HepG2 (cell line): ENCODE measurements around the gene NEURL4. TPM values are rescaled to one million over a fixed set of nuclear protein-coding genes. Genes with fewer than 3 reads are reported as not detected.

Source experiments
- ISX ChIP-seq: sonication (generic); formaldehyde crosslinking; conservative IDR thresholded peaks from 2 replicates; pipeline ENCODE4 v1.5.0; 2020; ENCODE audit warnings: missing genetic modification reagents
- JUND ChIP-seq: sonication (generic); formaldehyde crosslinking; IDR thresholded peaks from 2 replicates; pipeline ENCODE4 v1.8.0; 2022; ENCODE audit warnings: mild to moderate bottlenecking, missing genetic modification reagents
- TAF1 ChIP-seq: sonication (generic); formaldehyde crosslinking; IDR thresholded peaks from 2 replicates; pipeline ENCODE4 v1.4.0; 2020; ENCODE audit warnings: missing genetic modification reagents
- TBX3 ChIP-seq: fragments of 450-650 bp; IDR thresholded peaks from 2 replicates; pipeline ENCODE4 v1.6.1; 2017; ENCODE audit warnings: antibody characterized with exemption, mild to moderate bottlenecking, inconsistent platforms, borderline replicate concordance
- YY1 ChIP-seq: IDR thresholded peaks from 2 replicates; pipeline ENCODE4 v1.6.1; 2011; ENCODE audit warnings: low read length, low read depth, moderate library complexity, mild to moderate bottlenecking; ENCODE audit not compliant: insufficient read depth, insufficient replicate concordance
- ZBTB20 ChIP-seq: sonication (generic); formaldehyde crosslinking; IDR thresholded peaks from 2 replicates; pipeline ENCODE4 v1.8.1; 2023; ENCODE audit warnings: missing genetic modification reagents, low read depth, mild to moderate bottlenecking, borderline replicate concordance
- ZNF34 ChIP-seq: sonication (generic); formaldehyde crosslinking; IDR thresholded peaks from 2 replicates; pipeline ENCODE4 v1.4.0; 2020; ENCODE audit warnings: mild to moderate bottlenecking, missing genetic modification reagents, borderline replicate concordance
- ZNF737 ChIP-seq: sonication (generic); formaldehyde crosslinking; IDR thresholded peaks from 2 replicates; pipeline ENCODE4 v1.5.0; 2020; ENCODE audit warnings: missing genetic modification reagents, mild to moderate bottlenecking, borderline replicate concordance
- ZSCAN30 ChIP-seq: sonication (generic); formaldehyde crosslinking; IDR thresholded peaks from 2 replicates; pipeline ENCODE4 v1.5.0; 2020; ENCODE audit warnings: mild to moderate bottlenecking, missing genetic modification reagents
- ZZZ3 ChIP-seq: sonication (generic); formaldehyde crosslinking; IDR thresholded peaks from 2 replicates; pipeline ENCODE4 v1.4.0; 2020; ENCODE audit warnings: missing genetic modification reagents, mild to moderate bottlenecking, borderline replicate concordance
- polyA plus RNA-seq, 8 experiments: library from polyadenylated mRNA; depleted of rRNA in 3 of 8; stranded (reverse) in 7 of 8; unstranded in 1 of 8; fragments of >200 nt; fragmentation: Illumina TruSeq in 4 of 8; extraction: Trizol in 4 of 8; gene quantifications; 2 replicates each; pipeline versions ENCODE4 v1.2.1 to v1.2.3, GENCODE V29; 2011 to 2016; ENCODE audit warnings: low read depth in 4 of 8, missing spikeins in 1 of 8, mixed read lengths in 1 of 8; ENCODE audit not compliant: insufficient read depth in 1 of 8
- total RNA-seq, 5 experiments: library from RNA; depleted of rRNA; stranded (reverse); fragments of >200 nt; fragmentation: Illumina TruSeq; extraction: Trizol; gene quantifications; 2 replicates each; pipeline ENCODE4 v1.2.3, GENCODE V29; 2016; ENCODE audit warnings: low read depth in 1 of 5
- TF ChIP-seq, protein P1 (sequence below): sonication (generic); formaldehyde crosslinking; IDR thresholded peaks from 2 replicates; pipeline ENCODE4 v1.5.1; 2020; ENCODE audit warnings: mild to moderate bottlenecking, moderate library complexity, missing genetic modification reagents
- TF ChIP-seq, protein P2 (sequence below): sonication (generic); formaldehyde crosslinking; IDR thresholded peaks from 2 replicates; pipeline ENCODE4 v1.4.0; 2020; ENCODE audit warnings: mild to moderate bottlenecking, missing genetic modification reagents, borderline replicate concordance
- TF ChIP-seq, protein P3 (sequence below): fragments of 450-650 bp; IDR thresholded peaks from 2 replicates; pipeline ENCODE4 v1.6.1; 2017
- TF ChIP-seq, protein P4 (sequence below): sonication (generic); formaldehyde crosslinking; conservative IDR thresholded peaks from 2 replicates; pipeline ENCODE4 v1.8.0; 2022; ENCODE audit warnings: low read depth, missing genetic modification reagents
- TF ChIP-seq, protein P5 (sequence below): sonication (generic); formaldehyde crosslinking; conservative IDR thresholded peaks from 2 replicates; pipeline ENCODE4 v1.4.0; 2020; ENCODE audit warnings: missing genetic modification reagents
- TF ChIP-seq, protein P6 (sequence below): sonication (generic); formaldehyde crosslinking; IDR thresholded peaks from 2 replicates; pipeline ENCODE4 v1.4.0; 2020; ENCODE audit warnings: missing genetic modification reagents
- TF ChIP-seq, protein P7 (sequence below): sonication (generic); formaldehyde crosslinking; conservative IDR thresholded peaks from 2 replicates; pipeline ENCODE4 v1.5.0; 2020; ENCODE audit warnings: missing genetic modification reagents

Gene NEURL4
- total and polyA plus RNA-seq, 2 of the 13 experiments (the other 11 are each of a cell fraction or from before 2014, with no cell fraction given), result 14.8 to 15.7 TPM

DNA sequence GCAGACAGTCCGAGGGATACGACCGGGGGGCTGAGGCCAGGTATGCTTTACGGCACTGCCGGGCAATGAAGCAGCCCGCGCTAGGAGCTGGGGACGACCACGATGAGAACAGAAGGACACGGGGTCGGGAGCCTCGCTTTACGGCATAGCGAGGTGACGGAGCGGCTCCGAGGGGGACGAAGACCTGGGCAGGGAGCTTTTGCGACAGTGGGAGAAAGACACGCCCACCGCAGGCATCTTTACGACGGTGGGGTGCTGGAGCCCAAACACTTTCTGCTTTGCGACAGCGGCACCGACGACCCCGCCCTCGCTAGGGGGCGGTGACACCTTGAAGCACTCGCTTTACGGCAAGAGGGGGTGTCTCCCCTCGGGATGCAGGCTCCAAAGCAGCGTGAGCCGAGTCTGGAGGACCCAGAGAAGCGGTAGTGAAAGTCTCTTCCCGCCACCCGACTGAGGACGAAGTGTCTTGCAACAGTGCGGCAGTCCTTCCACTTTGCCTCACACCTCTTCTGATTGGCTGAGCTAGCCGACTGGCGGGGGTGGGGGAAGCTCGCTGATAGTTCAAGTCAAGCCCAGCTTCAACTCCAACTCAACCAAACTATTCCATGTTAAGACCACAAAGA lies 350 bp upstream of the NEURL4 start (continued):
- TF ChIP-seq, protein P1, sequence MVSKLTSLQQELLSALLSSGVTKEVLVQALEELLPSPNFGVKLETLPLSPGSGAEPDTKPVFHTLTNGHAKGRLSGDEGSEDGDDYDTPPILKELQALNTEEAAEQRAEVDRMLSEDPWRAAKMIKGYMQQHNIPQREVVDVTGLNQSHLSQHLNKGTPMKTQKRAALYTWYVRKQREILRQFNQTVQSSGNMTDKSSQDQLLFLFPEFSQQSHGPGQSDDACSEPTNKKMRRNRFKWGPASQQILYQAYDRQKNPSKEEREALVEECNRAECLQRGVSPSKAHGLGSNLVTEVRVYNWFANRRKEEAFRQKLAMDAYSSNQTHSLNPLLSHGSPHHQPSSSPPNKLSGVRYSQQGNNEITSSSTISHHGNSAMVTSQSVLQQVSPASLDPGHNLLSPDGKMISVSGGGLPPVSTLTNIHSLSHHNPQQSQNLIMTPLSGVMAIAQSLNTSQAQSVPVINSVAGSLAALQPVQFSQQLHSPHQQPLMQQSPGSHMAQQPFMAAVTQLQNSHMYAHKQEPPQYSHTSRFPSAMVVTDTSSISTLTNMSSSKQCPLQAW (CRISPR knock-in tag), result peak; percentile 88
- TF ChIP-seq ZBTB20 (no peak), ZNF737 (CRISPR knock-in tag) (no peak), ZZZ3 (CRISPR knock-in tag) (peak; percentile 87; the same call in 1 of the 2 replicates), JUND (CRISPR knock-in tag) (peak; percentile 9; the same call in 1 of the 2 replicates), TBX3 (peak; percentile 81), ZSCAN30 (no peak), TAF1 (CRISPR knock-in tag) (0 out of 2 replicates have a peak, but pooled peaks have one; percentile 31), YY1 (no peak), ISX (CRISPR knock-in tag) (no peak), ZNF34 (no peak)
- TF ChIP-seq, protein P2, sequence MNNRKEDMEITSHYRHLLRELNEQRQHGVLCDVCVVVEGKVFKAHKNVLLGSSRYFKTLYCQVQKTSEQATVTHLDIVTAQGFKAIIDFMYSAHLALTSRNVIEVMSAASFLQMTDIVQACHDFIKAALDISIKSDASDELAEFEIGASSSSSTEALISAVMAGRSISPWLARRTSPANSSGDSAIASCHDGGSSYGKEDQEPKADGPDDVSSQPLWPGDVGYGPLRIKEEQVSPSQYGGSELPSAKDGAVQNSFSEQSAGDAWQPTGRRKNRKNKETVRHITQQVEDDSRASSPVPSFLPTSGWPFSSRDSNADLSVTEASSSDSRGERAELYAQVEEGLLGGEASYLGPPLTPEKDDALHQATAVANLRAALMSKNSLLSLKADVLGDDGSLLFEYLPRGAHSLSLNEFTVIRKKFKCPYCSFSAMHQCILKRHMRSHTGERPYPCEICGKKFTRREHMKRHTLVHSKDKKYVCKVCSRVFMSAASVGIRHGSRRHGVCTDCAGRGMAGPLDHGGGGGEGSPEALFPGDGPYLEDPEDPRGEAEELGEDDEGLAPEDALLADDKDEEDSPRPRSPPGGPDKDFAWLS (CRISPR knock-in tag), result no peak
- TF ChIP-seq, protein P3, sequence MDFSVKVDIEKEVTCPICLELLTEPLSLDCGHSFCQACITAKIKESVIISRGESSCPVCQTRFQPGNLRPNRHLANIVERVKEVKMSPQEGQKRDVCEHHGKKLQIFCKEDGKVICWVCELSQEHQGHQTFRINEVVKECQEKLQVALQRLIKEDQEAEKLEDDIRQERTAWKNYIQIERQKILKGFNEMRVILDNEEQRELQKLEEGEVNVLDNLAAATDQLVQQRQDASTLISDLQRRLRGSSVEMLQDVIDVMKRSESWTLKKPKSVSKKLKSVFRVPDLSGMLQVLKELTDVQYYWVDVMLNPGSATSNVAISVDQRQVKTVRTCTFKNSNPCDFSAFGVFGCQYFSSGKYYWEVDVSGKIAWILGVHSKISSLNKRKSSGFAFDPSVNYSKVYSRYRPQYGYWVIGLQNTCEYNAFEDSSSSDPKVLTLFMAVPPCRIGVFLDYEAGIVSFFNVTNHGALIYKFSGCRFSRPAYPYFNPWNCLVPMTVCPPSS, result no peak
- TF ChIP-seq, protein P4, sequence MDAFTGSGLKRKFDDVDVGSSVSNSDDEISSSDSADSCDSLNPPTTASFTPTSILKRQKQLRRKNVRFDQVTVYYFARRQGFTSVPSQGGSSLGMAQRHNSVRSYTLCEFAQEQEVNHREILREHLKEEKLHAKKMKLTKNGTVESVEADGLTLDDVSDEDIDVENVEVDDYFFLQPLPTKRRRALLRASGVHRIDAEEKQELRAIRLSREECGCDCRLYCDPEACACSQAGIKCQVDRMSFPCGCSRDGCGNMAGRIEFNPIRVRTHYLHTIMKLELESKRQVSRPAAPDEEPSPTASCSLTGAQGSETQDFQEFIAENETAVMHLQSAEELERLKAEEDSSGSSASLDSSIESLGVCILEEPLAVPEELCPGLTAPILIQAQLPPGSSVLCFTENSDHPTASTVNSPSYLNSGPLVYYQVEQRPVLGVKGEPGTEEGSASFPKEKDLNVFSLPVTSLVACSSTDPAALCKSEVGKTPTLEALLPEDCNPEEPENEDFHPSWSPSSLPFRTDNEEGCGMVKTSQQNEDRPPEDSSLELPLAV (CRISPR knock-in tag), result no peak
- TF ChIP-seq, protein P5, sequence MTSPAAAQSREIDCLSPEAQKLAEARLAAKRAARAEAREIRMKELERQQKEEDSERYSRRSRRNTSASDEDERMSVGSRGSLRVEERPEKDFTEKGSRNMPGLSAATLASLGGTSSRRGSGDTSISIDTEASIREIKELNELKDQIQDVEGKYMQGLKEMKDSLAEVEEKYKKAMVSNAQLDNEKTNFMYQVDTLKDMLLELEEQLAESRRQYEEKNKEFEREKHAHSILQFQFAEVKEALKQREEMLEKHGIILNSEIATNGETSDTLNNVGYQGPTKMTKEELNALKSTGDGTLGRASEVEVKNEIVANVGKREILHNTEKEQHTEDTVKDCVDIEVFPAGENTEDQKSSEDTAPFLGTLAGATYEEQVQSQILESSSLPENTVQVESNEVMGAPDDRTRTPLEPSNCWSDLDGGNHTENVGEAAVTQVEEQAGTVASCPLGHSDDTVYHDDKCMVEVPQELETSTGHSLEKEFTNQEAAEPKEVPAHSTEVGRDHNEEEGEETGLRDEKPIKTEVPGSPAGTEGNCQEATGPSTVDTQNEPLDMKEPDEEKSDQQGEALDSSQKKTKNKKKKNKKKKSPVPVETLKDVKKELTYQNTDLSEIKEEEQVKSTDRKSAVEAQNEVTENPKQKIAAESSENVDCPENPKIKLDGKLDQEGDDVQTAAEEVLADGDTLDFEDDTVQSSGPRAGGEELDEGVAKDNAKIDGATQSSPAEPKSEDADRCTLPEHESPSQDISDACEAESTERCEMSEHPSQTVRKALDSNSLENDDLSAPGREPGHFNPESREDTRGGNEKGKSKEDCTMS (CRISPR knock-in tag), result no peak
- TF ChIP-seq, protein P6, sequence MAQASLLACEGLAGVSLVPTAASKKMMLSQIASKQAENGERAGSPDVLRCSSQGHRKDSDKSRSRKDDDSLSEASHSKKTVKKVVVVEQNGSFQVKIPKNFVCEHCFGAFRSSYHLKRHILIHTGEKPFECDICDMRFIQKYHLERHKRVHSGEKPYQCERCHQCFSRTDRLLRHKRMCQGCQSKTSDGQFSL (CRISPR knock-in tag), result peak; percentile 80
- TF ChIP-seq, protein P7, sequence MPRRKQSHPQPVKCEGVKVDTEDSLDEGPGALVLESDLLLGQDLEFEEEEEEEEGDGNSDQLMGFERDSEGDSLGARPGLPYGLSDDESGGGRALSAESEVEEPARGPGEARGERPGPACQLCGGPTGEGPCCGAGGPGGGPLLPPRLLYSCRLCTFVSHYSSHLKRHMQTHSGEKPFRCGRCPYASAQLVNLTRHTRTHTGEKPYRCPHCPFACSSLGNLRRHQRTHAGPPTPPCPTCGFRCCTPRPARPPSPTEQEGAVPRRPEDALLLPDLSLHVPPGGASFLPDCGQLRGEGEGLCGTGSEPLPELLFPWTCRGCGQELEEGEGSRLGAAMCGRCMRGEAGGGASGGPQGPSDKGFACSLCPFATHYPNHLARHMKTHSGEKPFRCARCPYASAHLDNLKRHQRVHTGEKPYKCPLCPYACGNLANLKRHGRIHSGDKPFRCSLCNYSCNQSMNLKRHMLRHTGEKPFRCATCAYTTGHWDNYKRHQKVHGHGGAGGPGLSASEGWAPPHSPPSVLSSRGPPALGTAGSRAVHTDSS (CRISPR knock-in tag), result no peak
